Spleen (tissue), 11 donors: ENCODE data around the gene COL19A1. TPM values are rescaled to one million over a fixed set of nuclear protein-coding genes. Genes with fewer than 3 reads are reported as not detected.

Source experiments
- DNase-seq: peaks from one replicate; pipeline ENCODE4 v3.0.0-alpha.2; 2020
- H3K27ac ChIP-seq, 8 donors: fragments of 200-600 bp; sonication (generic) in 7 of 8; 1 replicate in 4 of 8; 2 replicates in 4 of 8; pipeline versions ENCODE4 v1.5.0 to v1.8.0; 2016 to 2021; ENCODE audit warnings: inconsistent platforms in 4 of 8, mild to moderate bottlenecking in 4 of 8, moderate library complexity in 1 of 8
- H3K27me3 ChIP-seq, 7 donors: fragments of 200-600 bp; sonication (generic) in 6 of 7; replicated peaks in 1 of 7; 1 replicate in 4 of 7; 2 replicates in 3 of 7; pipeline versions ENCODE4 v1.5.0 to v1.8.0; 2016 to 2021; ENCODE audit warnings: inconsistent platforms in 3 of 7, mild to moderate bottlenecking in 1 of 7
- H3K36me3 ChIP-seq, 6 donors: fragments of 200-600 bp; sonication (generic) in 5 of 6; 1 replicate in 4 of 6; 2 replicates in 2 of 6; pipeline versions ENCODE4 v1.5.0 to v1.8.0; 2016 to 2021; ENCODE audit warnings: inconsistent platforms in 2 of 6
- H3K4me1 ChIP-seq, 6 donors: fragments of 200-600 bp; sonication (generic) in 5 of 6; 1 replicate in 3 of 6; 2 replicates in 3 of 6; pipeline versions ENCODE4 v1.5.0 to v1.8.0; 2016 to 2021; ENCODE audit warnings: inconsistent platforms in 3 of 6
- H3K4me3 ChIP-seq, 8 donors: fragments of 200-600 bp; sonication (generic) in 7 of 8; 1 replicate in 4 of 8; 2 replicates in 4 of 8; pipeline versions ENCODE4 v1.5.0 to v1.8.0; 2016 to 2021; ENCODE audit warnings: inconsistent platforms in 4 of 8, mild to moderate bottlenecking in 4 of 8, moderate library complexity in 2 of 8
- H3K9me3 ChIP-seq, 8 donors: fragments of 200-600 bp; sonication (generic) in 7 of 8; 1 replicate in 4 of 8; 2 replicates in 4 of 8; pipeline versions ENCODE4 v1.5.0 to v1.8.0; 2016 to 2021; ENCODE audit warnings: inconsistent platforms in 4 of 8
- POLR2A ChIP-seq, 3 donors: fragments of 450-650 bp; IDR thresholded peaks; one replicate each; pipeline ENCODE4 v1.5.1; 2017; ENCODE audit warnings: antibody characterized with exemption in 3 of 3, mild to moderate bottlenecking in 1 of 3
- POLR2AphosphoS5 ChIP-seq, 3 donors: sonication (generic); formaldehyde crosslinking; IDR thresholded peaks; one replicate each; pipeline ENCODE4 v1.5.1; 2017; ENCODE audit warnings: antibody characterized with exemption in 3 of 3
- WGBS, 5 donors: extraction: QIAGEN DNeasy Blood & Tissue Kit in 3 of 5; methylation state at CpG; one replicate each; pipeline versions ENCODE4 v1.1.5 to v1.1.7; 2013 to 2018; 5-methylcytosine and 5-hydroxymethylcytosine counted together
- intact Hi-C: fragments of 100-400 bp; cut with DNase I; formaldehyde crosslinking; loops from one replicate; pipeline ENCODE4 v1.15.0; 2023; ENCODE audit warnings: low total_unique reads
- polyA plus RNA-seq, 3 donors: library from polyadenylated mRNA; stranded (reverse); fragments of 200-250 nt; gene quantifications; one replicate each; pipeline ENCODE4 v1.2.1, GENCODE V29; 2013
- small RNA-seq, 4 donors: library from RNA; depleted of rRNA; stranded (forward); fragments of <200 nt; gene quantifications; one replicate each; pipeline ENCODE3, GENCODE V24; 2016
- total RNA-seq, 7 donors: library from RNA; depleted of rRNA in 3 of 7; stranded (reverse); fragments of >200 nt in 3 of 7; fragmentation: NEBNext Ultra II Directional in 4 of 7; extraction: Animal tissue kit (Norgen Biotek cat#: 25700) in 4 of 7; gene quantifications; one replicate each; pipeline versions ENCODE4 v1.1.0 to v1.2.1, GENCODE V29; 2016 to 2021
- TF ChIP-seq, protein P1 (sequence below), 11 experiments: fragments of 200-600 bp in 7 of 11; fragments of 450-650 bp in 4 of 11; sonication (generic) in 4 of 11; IDR thresholded peaks in 8 of 11; conservative IDR thresholded peaks in 3 of 11; 1 replicate in 7 of 11; 2 replicates in 4 of 11; pipeline versions ENCODE4 v1.4.0 to v1.8.0; 2016 to 2021; ENCODE audit warnings: antibody characterized with exemption in 11 of 11, inconsistent platforms in 4 of 11, mild to moderate bottlenecking in 1 of 11
- donor health status: healthy with polysubstance abuse.
- donor health status: DM: no; HTN: no; CAD: no; lungs with moderate emphysema.
- donor health status: DM: no; HTN: no; CAD: no.
- donor health status: Bipolar disorder and iron deficiency.
- donor health status: healthy.
- donor health status: DM: no; HTN: no; CAD: no.
- donor health status: DM: yes; HTN: yes; CAD: no.

Gene COL19A1
- total and polyA plus RNA-seq, 10 donors, result 0.48 to 14.5 (median 10.2) TPM

- H3K4me3 ChIP-seq, result no peak overlapping the region
- no peak overlapping the region for H3K27ac ChIP-seq
- H3K9me3 ChIP-seq, result no peaks in the 10 kb centered on the region
- no peak for TF ChIP-seq POLR2A (IDR thresholded peaks at IDR 0.05)
- TF ChIP-seq, protein P1, sequence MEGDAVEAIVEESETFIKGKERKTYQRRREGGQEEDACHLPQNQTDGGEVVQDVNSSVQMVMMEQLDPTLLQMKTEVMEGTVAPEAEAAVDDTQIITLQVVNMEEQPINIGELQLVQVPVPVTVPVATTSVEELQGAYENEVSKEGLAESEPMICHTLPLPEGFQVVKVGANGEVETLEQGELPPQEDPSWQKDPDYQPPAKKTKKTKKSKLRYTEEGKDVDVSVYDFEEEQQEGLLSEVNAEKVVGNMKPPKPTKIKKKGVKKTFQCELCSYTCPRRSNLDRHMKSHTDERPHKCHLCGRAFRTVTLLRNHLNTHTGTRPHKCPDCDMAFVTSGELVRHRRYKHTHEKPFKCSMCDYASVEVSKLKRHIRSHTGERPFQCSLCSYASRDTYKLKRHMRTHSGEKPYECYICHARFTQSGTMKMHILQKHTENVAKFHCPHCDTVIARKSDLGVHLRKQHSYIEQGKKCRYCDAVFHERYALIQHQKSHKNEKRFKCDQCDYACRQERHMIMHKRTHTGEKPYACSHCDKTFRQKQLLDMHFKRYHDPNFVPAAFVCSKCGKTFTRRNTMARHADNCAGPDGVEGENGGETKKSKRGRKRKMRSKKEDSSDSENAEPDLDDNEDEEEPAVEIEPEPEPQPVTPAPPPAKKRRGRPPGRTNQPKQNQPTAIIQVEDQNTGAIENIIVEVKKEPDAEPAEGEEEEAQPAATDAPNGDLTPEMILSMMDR (IDR thresholded peaks at IDR 0.05 in 8 of 11, conservative IDR thresholded peaks at IDR 0.05 in 3 of 11), result no peak
- no peak for TF ChIP-seq POLR2AphosphoS5 (IDR thresholded peaks at IDR 0.05)
- no peaks in the 10 kb centered on the region for H3K36me3 ChIP-seq
- H3K27me3 ChIP-seq, result no peaks in the 10 kb centered on the region
- intact Hi-C loops, result no loop called here
- no peak for DNase-seq
- no peaks in the 10 kb centered on the region for H3K4me1 ChIP-seq
- 87 to 99% (median 89%) methylated on average over 2 of the region's 2 CpGs for WGBS, 5 donors
Observed at GRCh38 chr6:70257768-70258273, 391.5 kb downstream of the COL19A1 start.

- no peaks in the 10 kb centered on the region for H3K9me3 ChIP-seq
- intact Hi-C loops, result no loop called here
- H3K36me3 ChIP-seq, result no peaks in the 10 kb centered on the region
- DNase-seq, result no peak
- H3K4me1 ChIP-seq, result no peaks in the 10 kb centered on the region
- no peaks in the 10 kb centered on the region for H3K27me3 ChIP-seq
- no peak overlapping the region for H3K27ac ChIP-seq
- WGBS, 5 donors, result 26 to 65% (median 44%) methylated on average over 1 of the region's 1 CpG
- TF ChIP-seq, protein P1 (IDR thresholded peaks at IDR 0.05 in 8 of 11, conservative IDR thresholded peaks at IDR 0.05 in 3 of 11), result no peak
- TF ChIP-seq POLR2AphosphoS5 (IDR thresholded peaks at IDR 0.05) (no peak), POLR2A (IDR thresholded peaks at IDR 0.05) (no peak)
- H3K4me3 ChIP-seq, result no peak overlapping the region
Observed at GRCh38 chr6:70258483-70258882, 392.1 kb downstream of the COL19A1 start.

Small RNA genes lying within 50 kb of the gene (small RNA-seq; reads per million reads assigned to genes)
- 0 reads per million in 4 donors for gene RPL37P15

Other genes with a start within 250 kb of the COL19A1 start
- 10 to 100 TPM; 45.4 to 76.6 (median 63.7) TPM for gene LMBRD1, start 69.5 kb upstream of the COL19A1 start, total RNA-seq
- 10 to 100 TPM; 27.2 to 29.9 (median 28.9) TPM for gene LMBRD1, start 69.5 kb upstream of the COL19A1 start, polyA plus RNA-seq